Measurements from ENCODE around the gene SLC22A31. TPM values are rescaled to one million over a fixed set of nuclear protein-coding genes. Genes with fewer than 3 reads are reported as not detected.

SLC22A31 gene
- total and polyA plus RNA-seq, 2 donors (not counting 3 experiments of a cell fraction or from before 2014, with no cell fraction given) = 1.0 TPM; not detected in 1

- FAIRE-seq (no peak), DNase-seq (ENCODE audit: low read depth, low spot score) (no peak)
- dilution Hi-C loops (cut with MboI; ENCODE audit: extremely low pct_ligation_motif_present, low sequenced_read_pairs) = no loop called here
- Histone ChIP-seq H2AFZ (ENCODE audit: low read depth, low read length) (no peak overlapping the region), H3K4me3 (replicated peaks in 1 of 3; ENCODE audit: insufficient read depth in 1 of 3, low read depth in 1 of 3, low read length in 3 of 3) (no peak overlapping the region), H3K27me3 (ENCODE audit: control insufficient read depth in 2 of 2, insufficient read depth in 2 of 2, low read length in 2 of 2) (no peaks in the 10 kb centered on the region), H3K9ac (replicated peaks; ENCODE audit: extremely low read depth, insufficient read depth, low read length) (no peak overlapping the region), H3K27ac (ENCODE audit: insufficient read depth, low read depth, low read length) (no peak overlapping the region), H3K9me1 (replicated peaks; ENCODE audit: control insufficient read depth, extremely low read depth, insufficient read depth, low read length) (no peaks in the 10 kb centered on the region), H3K36me3 (ENCODE audit: control insufficient read depth in 2 of 2, extremely low read depth in 1 of 2, insufficient read depth in 2 of 2, low read length in 2 of 2) (no peaks in the 10 kb centered on the region), H3K79me2 (ENCODE audit: control insufficient read depth, insufficient read depth, low read length) (no peaks in the 10 kb centered on the region), H3K4me1 (ENCODE audit: control insufficient read depth, extremely low read depth, insufficient read depth, low read length) (no peaks in the 10 kb centered on the region), H3K4me2 (ENCODE audit: insufficient read depth, low read length) (no peak overlapping the region), H4K20me1 (replicated peaks; ENCODE audit: control insufficient read depth, extremely low read depth, insufficient read depth, low read length) (no peaks in the 10 kb centered on the region), H3K9me3 (replicated peaks; ENCODE audit: control insufficient read depth, insufficient read depth, low read length) (no peaks in the 10 kb centered on the region)
- CTCF ChIA-PET = no interaction called here
- POLR2A ChIA-PET = no interaction called here
- TF ChIP-seq MYC (IDR thresholded peaks at IDR 0.05; ENCODE audit: low read depth, low read length) = no peak
- no peak for TF ChIP-seq GATA2 (IDR thresholded peaks at IDR 0.05; ENCODE audit: insufficient read depth, insufficient read length, low read depth, low read length)
- no peak for TF ChIP-seq FOS (IDR thresholded peaks at IDR 0.05; ENCODE audit: borderline replicate concordance, insufficient read depth, low read length)
- TF ChIP-seq MAX (IDR thresholded peaks at IDR 0.05; ENCODE audit: insufficient read depth, insufficient read length) = no peak
- TF ChIP-seq CTCF (IDR thresholded peaks at IDR 0.05; ENCODE audit: extremely low read depth in 1 of 2, insufficient read depth in 1 of 2, low read depth in 1 of 2, low read length in 2 of 2) = no peak
- no peak for TF ChIP-seq POLR2A (IDR thresholded peaks at IDR 0.05; ENCODE audit: low read depth, low read length)
- no TSS peak for BruUV-seq (replicated peaks)
- intact Hi-C loops (cut with micrococcal nuclease) = no loop called here
Measured at GRCh38 chr16:89159850-89160354, 40.4 kb downstream of the SLC22A31 start.

Measured in endothelial cell of umbilical vein (primary cell).